ENCODE measurements around the gene CCDC88B.

CCDC88B gene

DNA sequence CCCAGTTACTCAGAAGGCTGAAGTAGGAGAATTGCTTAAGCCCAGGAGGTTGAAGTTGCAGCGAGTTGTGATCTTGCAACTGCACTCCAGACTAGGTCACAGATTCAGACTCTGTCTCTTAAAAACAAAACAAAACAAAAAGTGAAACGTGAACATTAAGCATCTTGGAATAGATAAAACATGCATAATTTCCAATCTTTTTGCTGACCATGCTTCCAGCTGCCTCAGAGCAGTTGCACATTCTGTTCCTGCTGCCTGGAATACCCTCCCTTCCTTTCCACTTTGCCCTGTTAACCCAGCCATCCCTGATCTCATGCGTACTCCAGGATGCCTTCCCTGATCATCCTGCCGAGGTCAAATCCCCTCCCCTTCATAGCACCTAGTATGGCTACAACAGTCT is 718 bp upstream of the CCDC88B start:
- TF ChIP-seq, protein P1, sequence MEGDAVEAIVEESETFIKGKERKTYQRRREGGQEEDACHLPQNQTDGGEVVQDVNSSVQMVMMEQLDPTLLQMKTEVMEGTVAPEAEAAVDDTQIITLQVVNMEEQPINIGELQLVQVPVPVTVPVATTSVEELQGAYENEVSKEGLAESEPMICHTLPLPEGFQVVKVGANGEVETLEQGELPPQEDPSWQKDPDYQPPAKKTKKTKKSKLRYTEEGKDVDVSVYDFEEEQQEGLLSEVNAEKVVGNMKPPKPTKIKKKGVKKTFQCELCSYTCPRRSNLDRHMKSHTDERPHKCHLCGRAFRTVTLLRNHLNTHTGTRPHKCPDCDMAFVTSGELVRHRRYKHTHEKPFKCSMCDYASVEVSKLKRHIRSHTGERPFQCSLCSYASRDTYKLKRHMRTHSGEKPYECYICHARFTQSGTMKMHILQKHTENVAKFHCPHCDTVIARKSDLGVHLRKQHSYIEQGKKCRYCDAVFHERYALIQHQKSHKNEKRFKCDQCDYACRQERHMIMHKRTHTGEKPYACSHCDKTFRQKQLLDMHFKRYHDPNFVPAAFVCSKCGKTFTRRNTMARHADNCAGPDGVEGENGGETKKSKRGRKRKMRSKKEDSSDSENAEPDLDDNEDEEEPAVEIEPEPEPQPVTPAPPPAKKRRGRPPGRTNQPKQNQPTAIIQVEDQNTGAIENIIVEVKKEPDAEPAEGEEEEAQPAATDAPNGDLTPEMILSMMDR (IDR thresholded peaks at IDR 0.05), result no peak
- Histone ChIP-seq H3K4me1 (ENCODE audit: control insufficient read depth in 1 of 2, insufficient read depth in 1 of 2, low read depth in 1 of 2, low read length in 1 of 2) (peaks cover 77 to 83% of the 10 kb centered on the region in 2 experiments), H3K9me3 (no peaks in the 10 kb centered on the region), H3K36me3 (peaks cover 23% of the 10 kb centered on the region), H3K27ac (peak overlapping the region; percentile 99), H3K4me3 (ENCODE audit: low read depth in 1 of 2, low read length in 1 of 2) (peak overlapping the region; percentile 88 to 89), H3K27me3 (no peaks in the 10 kb centered on the region)

DNA sequence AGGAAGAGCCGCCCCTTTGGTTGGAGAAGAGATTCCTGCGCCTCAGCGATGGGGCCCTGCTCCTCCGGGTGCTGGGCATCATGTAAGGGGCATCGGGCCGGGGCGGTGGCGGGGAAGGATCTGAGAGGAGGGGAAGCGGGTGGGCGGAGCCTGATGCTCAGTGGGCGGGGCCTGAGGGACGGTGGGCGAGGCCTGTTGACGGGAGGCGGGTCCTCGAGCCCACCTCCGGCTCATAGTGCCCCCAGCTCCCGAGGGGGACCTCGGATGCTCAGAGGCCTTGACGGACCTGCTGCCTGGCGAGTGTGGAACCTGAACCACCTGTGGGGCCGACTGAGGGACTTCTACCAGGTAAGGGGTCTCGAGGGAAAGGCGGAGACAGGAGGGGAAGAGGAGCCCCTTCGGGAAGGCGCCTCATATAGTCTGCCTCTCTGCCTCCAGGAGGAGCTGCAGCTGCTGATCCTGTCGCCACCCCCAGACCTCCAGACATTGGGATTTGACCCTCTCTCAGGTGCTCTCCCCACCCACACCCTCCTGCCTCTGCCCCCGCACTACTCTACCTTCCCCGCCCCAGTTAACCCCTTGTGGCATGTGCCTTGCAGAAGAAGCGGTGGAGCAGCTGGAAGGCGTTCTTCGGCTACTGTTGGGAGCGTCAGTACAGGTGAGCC is 799 bp downstream of the CCDC88B start:
- TF ChIP-seq, protein P1 (IDR thresholded peaks at IDR 0.05), result peak; percentile 38
- H3K27me3 ChIP-seq, result no peaks in the 10 kb centered on the region
- H3K27ac ChIP-seq, result peak overlapping the region; percentile 99
- peaks cover 38% of the 10 kb centered on the region for H3K36me3 ChIP-seq
- peaks cover 72 to 80% of the 10 kb centered on the region in 2 experiments for H3K4me1 ChIP-seq (ENCODE audit: control insufficient read depth in 1 of 2, insufficient read depth in 1 of 2, low read depth in 1 of 2, low read length in 1 of 2)
- H3K9me3 ChIP-seq, result no peaks in the 10 kb centered on the region
- H3K4me3 ChIP-seq (ENCODE audit: low read depth in 1 of 2, low read length in 1 of 2), result peak overlapping the region; percentile 88 to 89

DNA sequence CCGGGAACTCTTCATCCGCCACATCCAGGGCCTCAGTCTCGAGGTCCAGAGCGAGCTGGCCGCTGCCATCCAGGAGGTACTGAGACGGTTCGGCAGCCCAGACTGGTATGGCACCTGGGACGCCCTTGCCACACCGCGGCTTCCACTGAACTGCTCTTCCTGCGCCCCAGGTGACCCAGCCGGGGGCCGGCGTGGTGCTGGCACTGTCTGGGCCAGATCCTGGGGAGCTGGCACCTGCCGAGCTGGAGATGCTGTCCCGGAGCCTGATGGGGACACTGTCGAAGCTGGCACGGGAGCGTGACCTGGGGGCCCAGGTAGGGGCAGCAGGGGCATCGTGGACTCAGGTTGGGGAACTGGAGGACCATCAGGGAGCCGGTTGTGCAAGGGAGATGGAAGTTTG is 1.4 kb downstream of the CCDC88B start:
- Histone ChIP-seq H3K4me3 (ENCODE audit: low read depth in 1 of 2, low read length in 1 of 2) (peak overlapping the region; percentile 88 to 89), H3K4me1 (ENCODE audit: control insufficient read depth in 1 of 2, insufficient read depth in 1 of 2, low read depth in 1 of 2, low read length in 1 of 2) (peaks cover 75 to 80% of the 10 kb centered on the region in 2 experiments)

DNA sequence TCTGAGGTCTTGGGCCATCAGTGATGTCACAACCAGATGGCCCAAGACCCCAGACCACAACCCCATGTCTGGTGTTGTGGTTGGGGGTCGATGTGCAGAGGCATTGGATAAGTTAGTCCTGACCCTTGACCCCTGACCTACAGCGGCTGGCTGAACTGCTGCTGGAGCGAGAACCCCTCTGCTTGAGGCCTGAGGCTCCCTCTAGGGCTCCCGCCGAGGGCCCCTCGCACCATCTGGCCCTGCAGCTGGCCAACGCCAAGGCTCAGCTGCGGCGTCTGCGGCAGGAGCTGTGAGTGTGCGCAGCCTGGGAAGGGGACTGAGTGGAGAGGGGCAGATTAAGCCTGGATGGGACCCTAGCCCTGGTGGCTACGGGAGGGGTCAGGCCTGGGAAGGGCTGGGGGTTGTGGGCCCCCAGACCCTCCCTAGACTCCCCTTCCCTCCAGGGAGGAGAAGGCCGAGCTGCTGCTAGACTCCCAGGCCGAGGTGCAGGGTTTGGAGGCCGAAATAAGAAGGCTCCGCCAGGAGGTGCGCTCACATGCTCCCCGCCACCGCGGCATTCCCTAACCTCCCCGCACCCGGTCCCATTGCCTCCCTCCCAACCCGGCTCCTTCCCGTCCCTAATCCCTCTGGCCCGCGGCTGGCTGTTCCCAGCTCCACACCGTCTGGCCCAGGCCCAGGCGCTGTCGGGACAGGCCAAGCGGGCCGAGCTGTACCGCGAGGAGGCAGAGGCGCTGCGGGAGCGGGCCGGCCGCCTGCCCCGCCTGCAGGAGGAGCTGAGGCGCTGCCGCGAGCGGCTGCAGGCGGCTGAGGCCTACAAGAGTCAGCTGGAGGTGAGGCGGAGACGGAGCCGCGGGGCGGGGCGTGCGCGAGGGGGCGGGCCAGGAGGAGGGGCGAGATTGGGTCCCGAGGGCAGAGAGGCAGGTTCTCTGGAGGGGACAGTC is 2.1 kb downstream of the CCDC88B start:
- Histone ChIP-seq H3K27me3 (no peaks in the 10 kb centered on the region), H3K27ac (peak overlapping the region; percentile 99), H3K36me3 (peaks cover 47% of the 10 kb centered on the region), H3K4me3 (ENCODE audit: low read depth in 1 of 2, low read length in 1 of 2) (peak overlapping the region; percentile 88 to 89), H3K9me3 (no peaks in the 10 kb centered on the region), H3K4me1 (ENCODE audit: control insufficient read depth in 1 of 2, insufficient read depth in 1 of 2, low read depth in 1 of 2, low read length in 1 of 2) (peaks cover 79 to 83% of the 10 kb centered on the region in 2 experiments)
- TF ChIP-seq, protein P1 (IDR thresholded peaks at IDR 0.05), result peak; percentile 69

More for the DNA sequence above, 1.4 kb downstream of the CCDC88B start:
- no peaks in the 10 kb centered on the region for H3K27me3 ChIP-seq
- no peaks in the 10 kb centered on the region for H3K9me3 ChIP-seq
- TF ChIP-seq, protein P1 (IDR thresholded peaks at IDR 0.05), result no peak
- peak overlapping the region; percentile 99 for H3K27ac ChIP-seq
- peaks cover 42% of the 10 kb centered on the region for H3K36me3 ChIP-seq

DNA sequence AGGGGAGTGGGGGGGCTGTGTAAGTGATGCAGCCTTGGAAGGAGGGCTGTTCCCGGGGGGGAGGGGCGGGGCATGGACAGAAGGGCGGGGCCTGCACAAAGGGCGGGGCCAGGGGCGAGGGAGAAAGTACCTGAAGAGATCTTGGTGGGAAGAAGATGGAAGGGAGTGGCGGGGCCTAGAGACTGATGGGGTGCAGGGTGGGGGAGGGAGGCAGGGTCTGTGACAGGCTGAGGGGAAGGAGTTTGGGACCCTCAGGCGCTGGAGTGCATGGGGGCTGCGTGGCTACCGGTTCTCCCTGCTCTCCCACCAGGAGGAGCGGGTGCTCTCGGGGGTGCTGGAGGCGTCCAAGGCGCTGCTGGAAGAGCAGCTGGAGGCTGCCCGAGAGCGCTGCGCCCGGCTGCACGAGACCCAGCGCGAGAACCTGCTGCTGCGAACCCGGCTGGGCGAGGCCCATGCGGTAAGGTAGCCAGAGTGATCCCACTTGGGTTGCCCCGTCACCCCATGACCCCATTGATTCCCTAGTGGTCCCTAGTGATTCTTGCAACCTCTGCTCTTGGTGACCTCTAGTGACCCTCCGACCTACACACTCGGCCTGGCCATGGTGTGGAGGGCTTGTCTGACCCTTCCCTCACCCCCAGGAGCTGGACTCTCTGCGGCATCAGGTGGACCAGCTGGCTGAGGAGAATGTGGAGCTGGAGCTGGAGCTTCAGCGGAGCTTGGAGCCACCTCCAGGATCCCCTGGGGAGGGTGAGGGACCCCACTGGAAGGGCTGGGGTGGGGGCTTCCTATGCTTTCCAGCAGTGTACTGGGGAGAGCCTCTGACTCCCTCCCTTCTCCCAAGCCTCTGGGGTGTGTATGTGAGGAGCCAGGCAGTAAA is 3.1 kb downstream of the CCDC88B start:
- H3K4me1 ChIP-seq (ENCODE audit: control insufficient read depth in 1 of 2, insufficient read depth in 1 of 2, low read depth in 1 of 2, low read length in 1 of 2), result peaks cover 79 to 80% of the 10 kb centered on the region in 2 experiments
- no peaks in the 10 kb centered on the region for H3K27me3 ChIP-seq
- H3K9me3 ChIP-seq, result no peaks in the 10 kb centered on the region
- TF ChIP-seq, protein P1 (IDR thresholded peaks at IDR 0.05), result no peak
- peaks cover 57% of the 10 kb centered on the region for H3K36me3 ChIP-seq
- peak overlapping the region; percentile 88 to 89 for H3K4me3 ChIP-seq (ENCODE audit: low read depth in 1 of 2, low read length in 1 of 2)
- peak overlapping the region; percentile 99 for H3K27ac ChIP-seq
